ENCODE data around the gene PSTPIP2. TPM values are rescaled to one million over a fixed set of nuclear protein-coding genes. Genes with fewer than 3 reads are reported as not detected.

PSTPIP2 gene
- total RNA-seq, 1 donor from 2014 or later, result 1.6 TPM

Small RNAs within 50 kb of the gene (small RNA-seq; reads per million reads assigned to genes)
- not detected for gene RN7SKP26
- not detected for gene RNU6-1278P
- gene RNY4P37, result 0.12 reads per million

Other genes starting within 250 kb of the PSTPIP2 start
- gene SIGLEC15, start 246.6 kb downstream of the PSTPIP2 start, total RNA-seq, result not detected
- 35.2 TPM for gene EPG5, start 104.9 kb downstream of the PSTPIP2 start, total RNA-seq
- gene ATP5F1A, start 26.0 kb upstream of the PSTPIP2 start, total RNA-seq, result 642 TPM
- gene HAUS1, start 32.1 kb upstream of the PSTPIP2 start, total RNA-seq, result 34.8 TPM